SK-N-SH treated with all-trans-retinoic acid at 6 μM for 48 hours (cell line): ENCODE data around the gene JDP2.

Experiments
- ATAC-seq: fragments of 200-7000 bp; cut with Tn5 transposase; 3 replicates; pipeline ENCODE4 v1.9.1; 2020; ENCODE audit warnings: mild to moderate bottlenecking, moderate library complexity
- ARNTL ChIP-seq: fragments of 450-650 bp; formaldehyde crosslinking; IDR thresholded peaks from 2 replicates; pipeline ENCODE4 v1.5.0; 2020; ENCODE audit warnings: low read depth, mild to moderate bottlenecking, moderate library complexity, borderline replicate concordance
- BACH2 ChIP-seq: fragments of 250-450 bp; sonication (Bioruptor Pico); IDR thresholded peaks from 2 replicates; pipeline ENCODE4 v1.9.0; 2021; ENCODE audit warnings: mild to moderate bottlenecking, borderline replicate concordance
- CSRNP3 ChIP-seq: fragments of 250-450 bp; sonication (Bioruptor Pico); IDR thresholded peaks from 2 replicates; pipeline ENCODE4 v1.5.1; 2021; ENCODE audit warnings: mild to moderate bottlenecking, moderate library complexity
- ESRRG ChIP-seq: fragments of 250-450 bp; sonication (Bioruptor Pico); IDR thresholded peaks from 2 replicates; pipeline ENCODE4 v1.6.1; 2021; ENCODE audit warnings: mild to moderate bottlenecking
- GLIS3 ChIP-seq: fragments of 250-450 bp; sonication (Bioruptor Pico); IDR thresholded peaks from 2 replicates; pipeline ENCODE4 v1.5.0; 2020; ENCODE audit warnings: mild to moderate bottlenecking, moderate library complexity
- ISL1 ChIP-seq: fragments of 250-450 bp; sonication (Bioruptor Pico); IDR thresholded peaks from 2 replicates; pipeline ENCODE4 v2.1.2; 2022; ENCODE audit warnings: mild to moderate bottlenecking, moderate library complexity
- OSR1 ChIP-seq: fragments of 250-450 bp; sonication (Bioruptor Pico); IDR thresholded peaks from 2 replicates; pipeline ENCODE4 v1.8.0; 2022; ENCODE audit warnings: moderate library complexity, mild to moderate bottlenecking, inconsistent platforms
- POU6F1 ChIP-seq: fragments of 250-450 bp; sonication (Bioruptor Pico); IDR thresholded peaks from 2 replicates; pipeline ENCODE4 v1.8.0; 2021; ENCODE audit warnings: low read depth, mild to moderate bottlenecking, moderate library complexity, borderline replicate concordance
- PPARA ChIP-seq: fragments of 250-450 bp; sonication (Bioruptor Pico); IDR thresholded peaks from 2 replicates; pipeline ENCODE4 v1.5.0; 2020; ENCODE audit warnings: mild to moderate bottlenecking, borderline replicate concordance
- SNAI2 ChIP-seq: fragments of 250-450 bp; sonication (Bioruptor Pico); IDR thresholded peaks from 2 replicates; pipeline ENCODE4 v1.5.0; 2020; ENCODE audit warnings: mild to moderate bottlenecking, moderate library complexity
- TCF4 ChIP-seq: fragments of 250-450 bp; sonication (Bioruptor Pico); IDR thresholded peaks from 2 replicates; pipeline ENCODE4 v1.8.0; 2021; ENCODE audit warnings: mild to moderate bottlenecking, moderate library complexity, borderline replicate concordance
- TOX ChIP-seq: fragments of 250-450 bp; sonication (Bioruptor Pico); IDR thresholded peaks from 2 replicates; pipeline ENCODE4 v1.8.0; 2021; ENCODE audit warnings: mild to moderate bottlenecking, moderate library complexity, borderline replicate concordance
- ZC3H10 ChIP-seq: fragments of 250-450 bp; sonication (Bioruptor Pico); IDR thresholded peaks from 2 replicates; pipeline ENCODE4 v1.5.1; 2021; ENCODE audit warnings: mild to moderate bottlenecking, moderate library complexity
- ZFP3 ChIP-seq: fragments of 250-450 bp; sonication (Bioruptor Pico); IDR thresholded peaks from 2 replicates; pipeline ENCODE4 v1.5.0; 2020; ENCODE audit warnings: mild to moderate bottlenecking, moderate library complexity
- ZFP30 ChIP-seq: fragments of 450-650 bp; formaldehyde crosslinking; IDR thresholded peaks from 2 replicates; pipeline ENCODE4 v1.5.0; 2022; ENCODE audit warnings: mild to moderate bottlenecking, moderate library complexity
- ZNF565 ChIP-seq: fragments of 450-650 bp; formaldehyde crosslinking; conservative IDR thresholded peaks from 2 replicates; pipeline ENCODE4 v1.5.0; 2020; ENCODE audit warnings: low read depth, mild to moderate bottlenecking, moderate library complexity
- ZNF70 ChIP-seq: fragments of 450-650 bp; formaldehyde crosslinking; IDR thresholded peaks from 2 replicates; pipeline ENCODE4 v1.5.0; 2020; ENCODE audit warnings: mild to moderate bottlenecking, moderate library complexity
- ZNF8 ChIP-seq: fragments of 450-650 bp; formaldehyde crosslinking; IDR thresholded peaks from 2 replicates; pipeline ENCODE4 v1.5.0; 2020; ENCODE audit warnings: mild to moderate bottlenecking, moderate library complexity
- TF ChIP-seq, protein P1 (sequence below): fragments of 250-450 bp; sonication (Bioruptor Pico); IDR thresholded peaks from 2 replicates; pipeline ENCODE4 v1.8.0; 2020; ENCODE audit warnings: mild to moderate bottlenecking, moderate library complexity, borderline replicate concordance
- TF ChIP-seq, protein P2 (sequence below): fragments of 250-450 bp; sonication (Bioruptor Pico); IDR thresholded peaks from 2 replicates; pipeline ENCODE4 v1.5.1; 2020; ENCODE audit warnings: low read depth, mild to moderate bottlenecking, moderate library complexity

The JDP2 gene

GRCh38 chr14:75417674-75418073 lies 10.1 kb upstream of the JDP2 start:
- TF ChIP-seq TCF4 (no peak), PPARA (CRISPR knock-in tag) (no peak), ZNF70 (CRISPR knock-in tag) (no peak), POU6F1 (CRISPR knock-in tag) (no peak), ZNF8 (CRISPR knock-in tag) (no peak), ZNF565 (no peak)
- TF ChIP-seq, protein P1, sequence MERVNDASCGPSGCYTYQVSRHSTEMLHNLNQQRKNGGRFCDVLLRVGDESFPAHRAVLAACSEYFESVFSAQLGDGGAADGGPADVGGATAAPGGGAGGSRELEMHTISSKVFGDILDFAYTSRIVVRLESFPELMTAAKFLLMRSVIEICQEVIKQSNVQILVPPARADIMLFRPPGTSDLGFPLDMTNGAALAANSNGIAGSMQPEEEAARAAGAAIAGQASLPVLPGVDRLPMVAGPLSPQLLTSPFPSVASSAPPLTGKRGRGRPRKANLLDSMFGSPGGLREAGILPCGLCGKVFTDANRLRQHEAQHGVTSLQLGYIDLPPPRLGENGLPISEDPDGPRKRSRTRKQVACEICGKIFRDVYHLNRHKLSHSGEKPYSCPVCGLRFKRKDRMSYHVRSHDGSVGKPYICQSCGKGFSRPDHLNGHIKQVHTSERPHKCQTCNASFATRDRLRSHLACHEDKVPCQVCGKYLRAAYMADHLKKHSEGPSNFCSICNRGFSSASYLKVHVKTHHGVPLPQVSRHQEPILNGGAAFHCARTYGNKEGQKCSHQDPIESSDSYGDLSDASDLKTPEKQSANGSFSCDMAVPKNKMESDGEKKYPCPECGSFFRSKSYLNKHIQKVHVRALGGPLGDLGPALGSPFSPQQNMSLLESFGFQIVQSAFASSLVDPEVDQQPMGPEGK, result no peak
- TF ChIP-seq, protein P2, sequence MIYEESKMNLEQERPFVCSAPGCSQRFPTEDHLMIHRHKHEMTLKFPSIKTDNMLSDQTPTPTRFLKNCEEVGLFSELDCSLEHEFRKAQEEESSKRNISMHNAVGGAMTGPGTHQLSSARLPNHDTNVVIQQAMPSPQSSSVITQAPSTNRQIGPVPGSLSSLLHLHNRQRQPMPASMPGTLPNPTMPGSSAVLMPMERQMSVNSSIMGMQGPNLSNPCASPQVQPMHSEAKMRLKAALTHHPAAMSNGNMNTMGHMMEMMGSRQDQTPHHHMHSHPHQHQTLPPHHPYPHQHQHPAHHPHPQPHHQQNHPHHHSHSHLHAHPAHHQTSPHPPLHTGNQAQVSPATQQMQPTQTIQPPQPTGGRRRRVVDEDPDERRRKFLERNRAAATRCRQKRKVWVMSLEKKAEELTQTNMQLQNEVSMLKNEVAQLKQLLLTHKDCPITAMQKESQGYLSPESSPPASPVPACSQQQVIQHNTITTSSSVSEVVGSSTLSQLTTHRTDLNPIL (CRISPR knock-in tag), result no peak
- no peak for ATAC-seq

GRCh38 chr14:75418850-75419768 lies 8.7 kb upstream of the JDP2 start:
- ATAC-seq, result no peak
- TF ChIP-seq TCF4 (no peak), ZFP3 (CRISPR knock-in tag) (no peak), ZNF565 (no peak), ZC3H10 (CRISPR knock-in tag) (no peak), ISL1 (CRISPR knock-in tag) (no peak), ESRRG (CRISPR knock-in tag) (no peak), ZFP30 (no peak), PPARA (CRISPR knock-in tag) (no peak), ARNTL (CRISPR knock-in tag) (no peak), BACH2 (CRISPR knock-in tag) (no peak), SNAI2 (CRISPR knock-in tag) (no peak), GLIS3 (CRISPR knock-in tag) (no peak)
- TF ChIP-seq, protein P1, result no peak

- TF ChIP-seq ZNF565 (no peak), ZNF8 (CRISPR knock-in tag) (no peak), GLIS3 (CRISPR knock-in tag) (no peak)
- no peak; the same call in 1 of the 3 replicates for ATAC-seq
Observed at GRCh38 chr14:75422169-75422568, 5.7 kb upstream of the JDP2 start.

- ATAC-seq, result no peak
- TF ChIP-seq TOX (CRISPR knock-in tag) (no peak), POU6F1 (CRISPR knock-in tag) (no peak), PPARA (CRISPR knock-in tag) (no peak), ESRRG (CRISPR knock-in tag) (no peak), ISL1 (CRISPR knock-in tag) (no peak), GLIS3 (CRISPR knock-in tag) (no peak), ZFP3 (CRISPR knock-in tag) (no peak), ARNTL (CRISPR knock-in tag) (no peak), ZNF8 (CRISPR knock-in tag) (no peak), TCF4 (no peak), CSRNP3 (CRISPR knock-in tag) (no peak), OSR1 (CRISPR knock-in tag) (no peak), ZC3H10 (CRISPR knock-in tag) (no peak)
- TF ChIP-seq, protein P2 (CRISPR knock-in tag), result no peak
- TF ChIP-seq, protein P1, result no peak
- TF ChIP-seq, all 23 proteins: peak for 0
Observed at GRCh38 chr14:75424496-75424895, 3.3 kb upstream of the JDP2 start.
